GM19099 (cell line): ENCODE results near the gene GNG2.

ENCODE experiments used
- POLR2A ChIP-seq: IDR thresholded peaks from 3 replicates; pipeline ENCODE4 v1.6.1; 2011; ENCODE audit warnings: low read depth; ENCODE audit not compliant: insufficient read length; ENCODE audit errors: extremely low read depth

Gene GNG2

GRCh38 chr14:52005625-52006024 lies 145.2 kb downstream of the GNG2 start:
- TF ChIP-seq POLR2A: no peak

- TF ChIP-seq POLR2A: no peak
These were observed 145.9 kb downstream of the GNG2 start for GRCh38 chr14:52006361-52006760.

DNA sequence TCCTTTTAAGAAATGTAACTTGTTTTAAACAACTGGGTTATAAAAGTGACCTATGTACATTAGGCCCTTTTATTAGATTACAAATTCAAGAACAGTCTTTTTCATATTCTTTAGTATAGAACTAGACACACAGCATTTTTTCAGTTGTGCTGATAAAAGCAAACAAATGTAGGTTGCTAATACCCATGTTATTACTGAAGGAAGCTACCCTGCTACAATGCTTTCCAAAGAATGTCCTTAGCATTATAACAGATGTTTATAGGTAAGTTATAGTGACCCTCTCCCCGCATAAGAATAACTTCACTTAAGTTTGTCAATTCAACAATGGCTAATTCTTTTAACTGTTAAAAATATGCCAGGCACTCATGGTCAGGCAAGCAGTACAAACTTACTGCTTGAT lies 146.8 kb downstream of the GNG2 start:
- TF ChIP-seq POLR2A: no peak

DNA sequence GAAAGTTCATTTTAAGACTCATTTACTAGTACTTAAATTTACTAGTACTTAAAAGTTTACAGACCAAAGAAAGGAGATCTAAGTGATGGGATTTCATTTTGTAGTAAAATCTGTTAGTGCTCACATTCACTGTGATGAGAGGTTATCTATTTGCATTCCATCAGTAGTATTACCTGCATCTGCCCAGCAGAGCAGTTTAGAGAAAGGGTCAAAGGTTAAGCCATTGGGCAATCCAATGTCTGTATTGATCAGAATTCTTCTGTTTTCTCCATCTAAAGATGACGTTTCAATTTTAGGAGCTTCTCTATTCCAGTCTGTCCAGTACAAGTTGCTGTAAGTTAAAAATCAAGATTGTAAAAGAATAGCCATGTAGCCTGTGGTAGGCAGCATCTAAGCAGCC lies 147.2 kb downstream of the GNG2 start:
- TF ChIP-seq POLR2A: no peak

DNA sequence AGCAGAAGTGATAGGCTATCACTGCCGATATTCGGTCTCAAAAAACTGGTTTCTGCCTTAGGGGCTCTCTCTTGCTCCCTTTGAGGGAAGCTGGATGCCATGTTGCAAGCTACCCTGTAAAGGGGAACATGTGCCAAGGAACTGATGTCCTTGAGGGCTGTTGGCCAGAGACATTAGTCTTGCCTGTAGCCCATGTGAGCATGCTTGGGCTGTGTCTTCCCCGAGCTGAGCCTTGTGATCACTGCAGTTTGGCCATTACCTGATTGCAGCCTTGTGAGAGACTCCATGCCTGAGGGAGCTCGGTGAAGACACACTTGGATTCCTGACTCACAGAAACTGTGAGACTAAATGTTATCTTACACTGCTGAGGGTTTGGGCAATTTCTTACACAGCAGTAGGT lies 147.7 kb downstream of the GNG2 start:
- no peak for TF ChIP-seq POLR2A

DNA sequence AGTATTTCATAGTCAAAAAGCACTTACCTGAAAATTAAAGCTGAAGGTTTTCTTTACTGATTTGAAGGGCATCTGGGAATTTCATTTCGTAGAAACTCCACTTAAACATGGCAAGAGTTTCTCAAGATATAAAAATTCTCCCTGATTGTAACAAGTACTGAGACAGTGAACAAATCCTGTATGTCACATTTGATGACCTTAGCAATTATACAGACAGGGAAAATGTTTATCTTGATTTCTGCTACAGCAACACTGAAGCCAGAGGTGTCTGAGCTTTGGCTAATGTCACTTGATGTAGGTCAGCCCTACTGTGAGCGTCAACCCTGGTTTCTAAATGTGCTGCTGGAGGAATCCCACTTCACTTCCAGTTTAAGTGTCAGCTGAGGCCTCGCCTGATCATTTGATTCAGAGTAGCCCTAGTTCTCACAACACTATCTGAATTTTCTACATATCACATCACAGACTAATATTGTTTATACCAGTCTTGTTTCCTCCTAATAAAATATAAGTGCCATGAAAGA lies 149.8 kb downstream of the GNG2 start:
- no peak for TF ChIP-seq POLR2A

DNA sequence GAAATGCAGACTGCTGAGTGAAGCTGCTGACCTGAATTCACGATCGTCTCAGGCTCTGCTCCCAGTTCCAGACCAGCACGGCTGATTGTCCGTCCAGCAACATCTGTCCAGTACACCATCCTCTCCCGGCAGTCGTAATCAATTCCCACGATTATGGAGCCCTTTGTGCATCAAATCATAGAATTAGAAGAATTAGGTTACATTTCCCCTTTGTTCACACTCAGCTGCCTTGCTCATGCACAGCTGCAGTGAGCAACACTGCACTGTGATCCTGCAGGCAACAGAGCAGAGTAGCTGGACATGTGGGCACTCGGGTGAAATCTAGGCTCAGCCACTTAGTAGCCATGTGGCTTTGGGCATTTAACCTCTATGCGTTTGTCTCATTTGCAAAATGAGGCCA lies 151.1 kb downstream of the GNG2 start:
- no peak for TF ChIP-seq POLR2A

- no peak for TF ChIP-seq POLR2A
These were observed 152.2 kb downstream of the GNG2 start for GRCh38 chr14:52012635-52013034.

DNA sequence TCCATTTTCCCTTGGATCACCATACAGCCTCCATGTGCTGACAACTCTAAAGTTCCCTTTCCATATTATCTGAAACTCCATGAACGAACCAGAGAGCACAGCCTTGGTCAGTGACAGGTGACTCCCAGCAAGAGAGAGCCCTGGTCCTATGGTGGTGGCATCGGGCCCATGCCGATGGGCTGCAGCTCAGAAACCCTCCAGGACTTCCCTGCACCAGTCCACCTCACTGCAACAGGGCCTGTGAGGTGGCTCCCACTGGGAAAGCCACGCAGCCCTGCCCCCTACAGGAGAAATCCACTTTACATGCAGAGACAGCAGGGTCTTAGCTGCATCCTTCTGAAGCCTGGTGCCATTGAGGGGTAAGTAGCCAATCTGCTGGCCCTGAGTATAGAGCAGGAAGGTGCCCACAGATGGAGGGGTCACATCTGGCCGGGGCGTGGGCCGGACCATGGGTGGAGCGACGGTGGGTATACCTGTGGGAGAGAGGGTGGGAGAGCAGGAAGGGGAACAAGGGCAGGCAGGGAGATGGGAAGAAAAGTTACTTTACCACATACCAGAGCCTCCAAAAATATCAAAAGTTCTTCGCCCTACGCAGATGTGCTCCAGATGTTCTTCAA lies 153.7 kb downstream of the GNG2 start:
- no peak for TF ChIP-seq POLR2A

DNA sequence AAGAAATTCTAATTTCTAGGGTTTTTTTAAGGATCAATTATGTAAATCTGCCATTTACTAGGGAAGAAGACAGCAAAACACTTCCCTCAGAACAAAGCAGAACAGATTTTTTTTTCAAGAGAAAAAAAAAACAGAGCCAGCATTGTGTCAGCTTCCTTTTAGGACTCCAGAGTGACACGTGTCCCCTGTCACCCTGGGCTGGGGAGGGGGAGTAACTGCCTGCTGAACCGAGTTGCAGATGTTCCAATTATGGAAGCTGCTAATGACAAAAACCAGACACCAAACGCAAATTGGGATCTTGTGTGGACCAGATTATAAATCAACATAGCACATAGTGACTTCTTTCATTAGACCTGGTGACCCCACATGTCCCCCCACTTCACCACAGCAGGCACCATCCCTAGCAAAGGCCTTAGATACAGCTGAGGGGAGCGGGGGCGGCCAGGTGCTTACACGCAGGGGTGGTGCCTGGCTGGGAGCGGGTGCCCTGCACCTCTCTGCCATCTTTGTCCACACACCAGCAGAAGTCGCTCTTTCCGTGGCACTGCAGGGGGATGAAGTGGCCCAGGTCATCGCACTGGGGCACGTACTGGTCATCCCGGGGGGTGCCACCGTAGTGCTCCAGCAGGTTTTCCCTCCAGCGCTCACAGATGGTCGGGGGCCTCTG lies 154.3 kb downstream of the GNG2 start:
- TF ChIP-seq POLR2A: no peak

GRCh38 chr14:52015411-52016030 lies 155.1 kb downstream of the GNG2 start:
- TF ChIP-seq POLR2A: no peak

DNA sequence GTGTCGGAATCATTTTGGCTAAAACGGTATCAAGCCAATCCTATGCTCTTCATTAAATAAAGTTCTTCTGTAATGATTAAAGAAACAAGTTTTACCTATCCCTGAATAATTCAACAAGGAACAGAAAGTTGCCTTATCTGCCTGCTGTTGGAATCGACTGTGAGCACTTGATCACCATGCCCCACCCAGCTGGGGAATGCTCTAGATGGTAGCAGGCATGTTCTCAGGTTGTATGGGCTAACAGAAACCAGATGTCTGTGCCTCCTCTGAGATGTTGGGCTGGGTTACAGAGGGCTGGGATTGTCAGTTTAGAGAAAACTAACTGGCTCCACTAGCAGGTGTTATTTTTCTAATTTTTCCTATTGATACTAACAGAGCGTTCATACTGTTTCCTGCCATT lies 157.8 kb downstream of the GNG2 start:
- TF ChIP-seq POLR2A: no peak

- no peak for TF ChIP-seq POLR2A
These were observed 158.6 kb downstream of the GNG2 start for GRCh38 chr14:52018970-52019369.
